Measurements from ENCODE around the gene NDUFA11.
"Not testable (repeated sequence)": the region's sequence is repeated elsewhere in the genome, so short reads cannot be mapped to it uniquely, and the experiment has no call there.

NDUFA11 gene

DNA sequence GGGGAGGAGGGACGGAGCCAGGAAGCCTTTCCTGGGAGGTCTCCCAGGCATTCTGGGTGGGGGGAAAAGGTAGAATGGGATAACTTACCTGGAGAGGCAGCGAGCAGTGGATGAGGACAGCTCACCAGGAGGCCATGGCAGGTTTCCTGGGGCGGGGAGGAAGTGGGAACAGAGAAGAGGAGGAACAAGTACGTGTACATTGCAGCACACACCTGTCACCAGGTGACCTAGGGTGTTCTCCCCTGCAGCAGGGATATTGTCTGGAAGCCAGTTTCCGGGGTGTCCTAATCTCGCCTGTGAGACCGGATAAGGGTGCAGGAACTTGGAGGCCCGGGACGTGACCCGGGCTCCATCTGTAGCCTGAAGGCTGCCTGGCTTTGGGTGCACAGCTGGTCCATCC is 52.3 kb downstream of the NDUFA11 start, which contains the start of gene FUT3:
TSS of gene FUT3 (minus strand) at position 148 of the 400 bp plus-strand sequence.
- H3K4me2 ChIP-seq (ENCODE audit: low read depth, low read length, poor library complexity, severe bottlenecking): no peak within 1 kb of the TSS
- H3K36me3 ChIP-seq (ENCODE audit: low read length): no peaks in the 10 kb centered on the region
- no peak within 1 kb of the TSS for H2AFZ ChIP-seq (ENCODE audit: low read depth, low read length, severe bottlenecking)
- H3F3A ChIP-seq (ENCODE audit: insufficient read depth): no peaks in the 10 kb centered on the region
- H3K9me2 ChIP-seq (replicated peaks; ENCODE audit: insufficient read depth, low read length): no peaks in the 10 kb centered on the region
- no peaks in the 10 kb centered on the region for H4K20me1 ChIP-seq (ENCODE audit: low read depth, low read length)
- TF ChIP-seq EZH2phosphoT487 (conservative IDR thresholded peaks at IDR 0.05; ENCODE audit: low read length): no peak
- TF ChIP-seq, protein P1, sequence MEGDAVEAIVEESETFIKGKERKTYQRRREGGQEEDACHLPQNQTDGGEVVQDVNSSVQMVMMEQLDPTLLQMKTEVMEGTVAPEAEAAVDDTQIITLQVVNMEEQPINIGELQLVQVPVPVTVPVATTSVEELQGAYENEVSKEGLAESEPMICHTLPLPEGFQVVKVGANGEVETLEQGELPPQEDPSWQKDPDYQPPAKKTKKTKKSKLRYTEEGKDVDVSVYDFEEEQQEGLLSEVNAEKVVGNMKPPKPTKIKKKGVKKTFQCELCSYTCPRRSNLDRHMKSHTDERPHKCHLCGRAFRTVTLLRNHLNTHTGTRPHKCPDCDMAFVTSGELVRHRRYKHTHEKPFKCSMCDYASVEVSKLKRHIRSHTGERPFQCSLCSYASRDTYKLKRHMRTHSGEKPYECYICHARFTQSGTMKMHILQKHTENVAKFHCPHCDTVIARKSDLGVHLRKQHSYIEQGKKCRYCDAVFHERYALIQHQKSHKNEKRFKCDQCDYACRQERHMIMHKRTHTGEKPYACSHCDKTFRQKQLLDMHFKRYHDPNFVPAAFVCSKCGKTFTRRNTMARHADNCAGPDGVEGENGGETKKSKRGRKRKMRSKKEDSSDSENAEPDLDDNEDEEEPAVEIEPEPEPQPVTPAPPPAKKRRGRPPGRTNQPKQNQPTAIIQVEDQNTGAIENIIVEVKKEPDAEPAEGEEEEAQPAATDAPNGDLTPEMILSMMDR (IDR thresholded peaks at IDR 0.05; ENCODE audit: insufficient read depth, low read length, poor library complexity, severe bottlenecking): no peak
- no peaks in the 10 kb centered on the region for H3K27me3 ChIP-seq (ENCODE audit: low read length)
- no peaks in the 10 kb centered on the region for H3K79me2 ChIP-seq (ENCODE audit: insufficient read depth, low read length)
- H3K9me3 ChIP-seq (ENCODE audit: insufficient read depth, low read length): no peaks in the 10 kb centered on the region
- no peak within 1 kb of the TSS for H3K9ac ChIP-seq (ENCODE audit: low read length)
- H3K27ac ChIP-seq (ENCODE audit: low read depth, low read length): no peak within 1 kb of the TSS
- no peak within 1 kb of the TSS for H3K4me3 ChIP-seq (ENCODE audit: insufficient read depth, low read length, poor library complexity, severe bottlenecking)

DNA sequence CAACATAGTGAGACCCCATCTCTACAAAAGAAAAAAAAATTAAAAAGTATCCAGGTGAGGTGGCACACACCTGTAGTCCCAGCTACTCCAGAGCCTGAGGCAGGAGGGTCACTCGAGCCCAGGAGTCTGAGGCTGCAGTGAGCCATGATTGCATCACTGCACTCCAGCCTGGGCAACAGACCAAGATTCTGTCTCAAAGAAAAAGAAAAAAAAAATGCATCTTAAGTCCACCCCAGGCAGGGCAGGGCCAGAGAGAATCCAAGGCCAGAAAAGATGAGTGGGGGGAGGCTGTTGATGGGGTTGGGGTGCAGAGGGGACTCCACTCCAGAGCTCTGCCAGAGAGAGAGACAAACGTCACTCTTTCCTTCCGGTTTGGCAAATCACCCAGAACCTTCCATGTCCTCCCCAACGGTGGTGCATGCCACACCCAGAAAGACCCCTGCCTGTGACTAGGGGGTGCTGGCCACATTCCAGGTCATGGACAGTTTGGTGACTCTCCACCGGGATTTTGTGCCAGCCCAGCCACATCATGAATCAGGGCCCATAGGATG is 52.8 kb downstream of the NDUFA11 start:
- no peaks in the 10 kb centered on the region for H3K9me2 ChIP-seq (replicated peaks; ENCODE audit: insufficient read depth, low read length)
- H3K27ac ChIP-seq (ENCODE audit: low read depth, low read length): no peak overlapping the region
- no peaks in the 10 kb centered on the region for H3K9me3 ChIP-seq (ENCODE audit: insufficient read depth, low read length)
- no peak for TF ChIP-seq EZH2phosphoT487 (conservative IDR thresholded peaks at IDR 0.05; ENCODE audit: low read length)
- TF ChIP-seq, protein P1 (IDR thresholded peaks at IDR 0.05; ENCODE audit: insufficient read depth, low read length, poor library complexity, severe bottlenecking): no peak
- H3K9ac ChIP-seq (ENCODE audit: low read length): no peak overlapping the region
- no peaks in the 10 kb centered on the region for H3K36me3 ChIP-seq (ENCODE audit: low read length)
- no peak overlapping the region for H2AFZ ChIP-seq (ENCODE audit: low read depth, low read length, severe bottlenecking)
- no peaks in the 10 kb centered on the region for H3K27me3 ChIP-seq (ENCODE audit: low read length)
- no peaks in the 10 kb centered on the region for H3K79me2 ChIP-seq (ENCODE audit: insufficient read depth, low read length)
- H4K20me1 ChIP-seq (ENCODE audit: low read depth, low read length): no peaks in the 10 kb centered on the region
- H3K4me2 ChIP-seq (ENCODE audit: low read depth, low read length, poor library complexity, severe bottlenecking): no peak overlapping the region
- H3K4me3 ChIP-seq (ENCODE audit: insufficient read depth, low read length, poor library complexity, severe bottlenecking): no peak overlapping the region
- H3F3A ChIP-seq (ENCODE audit: insufficient read depth): no peaks in the 10 kb centered on the region

DNA sequence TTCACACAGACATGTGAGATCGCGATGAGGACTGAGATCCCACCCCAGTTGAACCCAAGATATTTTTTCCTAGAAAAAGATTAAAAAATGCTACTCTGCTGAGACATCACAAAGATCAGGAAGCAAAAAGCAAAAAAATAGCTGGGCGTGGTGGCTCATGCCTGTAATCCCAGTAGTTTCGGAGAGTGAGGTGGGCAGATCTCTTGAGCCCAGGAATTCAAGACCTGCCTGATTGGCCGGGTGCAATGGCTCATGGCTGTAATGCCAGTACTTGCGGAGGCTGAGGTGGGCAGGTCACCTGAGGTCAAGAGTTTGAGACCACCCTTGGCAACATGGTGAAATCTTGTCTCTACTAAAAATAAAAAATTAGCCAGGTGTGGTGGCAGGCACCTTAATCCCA is 53.4 kb downstream of the NDUFA11 start:
- TF ChIP-seq, protein P1 (IDR thresholded peaks at IDR 0.05; ENCODE audit: insufficient read depth, low read length, poor library complexity, severe bottlenecking): no peak
- no peak for TF ChIP-seq EZH2phosphoT487 (conservative IDR thresholded peaks at IDR 0.05; ENCODE audit: low read length)
- no peaks in the 10 kb centered on the region for H3F3A ChIP-seq (ENCODE audit: insufficient read depth)
- H3K79me2 ChIP-seq (ENCODE audit: insufficient read depth, low read length): no peaks in the 10 kb centered on the region
- no peak overlapping the region for H3K4me3 ChIP-seq (ENCODE audit: insufficient read depth, low read length, poor library complexity, severe bottlenecking)
- no peaks in the 10 kb centered on the region for H3K9me3 ChIP-seq (ENCODE audit: insufficient read depth, low read length)
- H4K20me1 ChIP-seq (ENCODE audit: low read depth, low read length): no peaks in the 10 kb centered on the region
- no peak overlapping the region for H3K27ac ChIP-seq (ENCODE audit: low read depth, low read length)
- no peaks in the 10 kb centered on the region for H3K9me2 ChIP-seq (replicated peaks; ENCODE audit: insufficient read depth, low read length)
- no peaks in the 10 kb centered on the region for H3K27me3 ChIP-seq (ENCODE audit: low read length)
- H3K4me2 ChIP-seq (ENCODE audit: low read depth, low read length, poor library complexity, severe bottlenecking): no peak overlapping the region
- no peaks in the 10 kb centered on the region for H3K36me3 ChIP-seq (ENCODE audit: low read length)
- H2AFZ ChIP-seq (ENCODE audit: low read depth, low read length, severe bottlenecking): no peak overlapping the region
- no peak overlapping the region for H3K9ac ChIP-seq (ENCODE audit: low read length)

GRCh38 chr19:5848621-5849020 is 55.0 kb downstream of the NDUFA11 start:
- H3F3A ChIP-seq (ENCODE audit: insufficient read depth); H3K9me3 ChIP-seq (ENCODE audit: insufficient read depth, low read length); H3K27me3 ChIP-seq (ENCODE audit: low read length): not testable (repeated sequence)

DNA sequence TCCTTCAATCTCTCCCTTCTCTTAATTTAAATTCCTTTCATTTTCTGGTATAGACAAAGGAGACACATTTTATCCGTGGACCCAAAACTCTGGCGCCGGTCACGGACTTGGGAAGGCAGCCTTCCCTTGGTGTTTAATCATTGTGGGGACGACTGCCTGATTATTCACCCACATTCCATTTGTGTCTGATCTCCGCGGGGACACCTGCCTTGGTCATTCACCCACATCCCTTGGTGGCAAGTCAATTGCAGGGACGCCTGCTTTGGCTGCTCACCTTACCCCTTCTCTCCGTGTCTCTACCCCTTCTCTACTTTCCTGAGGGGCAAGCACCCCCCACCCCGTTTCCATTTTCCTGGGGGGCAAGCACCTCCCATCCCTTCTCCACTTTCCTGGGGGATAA is 55.7 kb downstream of the NDUFA11 start:
- H3K9ac ChIP-seq (ENCODE audit: low read length); H3K9me3 ChIP-seq (ENCODE audit: insufficient read depth, low read length); H3K27ac ChIP-seq (ENCODE audit: low read depth, low read length); H3K4me3 ChIP-seq (ENCODE audit: insufficient read depth, low read length, poor library complexity, severe bottlenecking); H3K27me3 ChIP-seq (ENCODE audit: low read length); H3K79me2 ChIP-seq (ENCODE audit: insufficient read depth, low read length); H3K4me2 ChIP-seq (ENCODE audit: low read depth, low read length, poor library complexity, severe bottlenecking); H3K36me3 ChIP-seq (ENCODE audit: low read length); H3F3A ChIP-seq (ENCODE audit: insufficient read depth); H4K20me1 ChIP-seq (ENCODE audit: low read depth, low read length); H2AFZ ChIP-seq (ENCODE audit: low read depth, low read length, severe bottlenecking); H3K9me2 ChIP-seq (replicated peaks; ENCODE audit: insufficient read depth, low read length): not testable (repeated sequence)

More at GRCh38 chr19:5848621-5849020, 55.0 kb downstream of the NDUFA11 start:
- H3K4me3 ChIP-seq (ENCODE audit: insufficient read depth, low read length, poor library complexity, severe bottlenecking); H3K9me2 ChIP-seq (replicated peaks; ENCODE audit: insufficient read depth, low read length); H2AFZ ChIP-seq (ENCODE audit: low read depth, low read length, severe bottlenecking); H3K27ac ChIP-seq (ENCODE audit: low read depth, low read length); H3K36me3 ChIP-seq (ENCODE audit: low read length); H3K79me2 ChIP-seq (ENCODE audit: insufficient read depth, low read length); H3K4me2 ChIP-seq (ENCODE audit: low read depth, low read length, poor library complexity, severe bottlenecking); H3K9ac ChIP-seq (ENCODE audit: low read length); H4K20me1 ChIP-seq (ENCODE audit: low read depth, low read length): not testable (repeated sequence)

All from SU-DHL-6 (cell line).